CD4-positive, alpha-beta T cell treated with Interleukin-17A for 1 hour (primary cell): ENCODE results near the gene DNAH9.

Source experiments
- DNase-seq: peaks from one replicate; pipeline ENCODE4 v3.0.0-alpha.2; 2020

The DNAH9 gene

GRCh38 chr17:11772031-11772430 lies 173.8 kb downstream of the DNAH9 start:
- DNase-seq, result no peak

DNA sequence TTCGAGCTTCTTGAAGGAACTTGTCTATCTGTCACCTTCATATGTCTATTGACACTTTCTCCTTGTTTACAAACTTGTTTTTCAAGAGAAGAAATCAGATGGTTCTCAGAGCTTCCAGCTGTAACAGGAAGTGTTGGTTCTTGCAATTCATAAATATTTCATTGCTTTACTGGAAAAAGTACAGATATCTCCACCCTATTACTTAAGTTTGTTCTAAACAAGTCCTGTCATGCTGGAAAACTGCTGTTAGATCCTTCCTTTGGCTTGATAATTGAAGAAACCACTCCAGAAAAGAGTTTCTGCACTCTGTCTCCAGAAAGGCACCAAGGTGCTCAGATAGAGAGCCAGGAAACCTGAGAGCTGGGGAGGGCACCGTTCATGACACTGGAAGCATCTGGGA lies 181.6 kb downstream of the DNAH9 start:
- no peak for DNase-seq

- no peak for DNase-seq
Observed at GRCh38 chr17:11780621-11781020, 182.4 kb downstream of the DNAH9 start.

GRCh38 chr17:11786711-11787438 lies 188.6 kb downstream of the DNAH9 start:
- no peak for DNase-seq

DNA sequence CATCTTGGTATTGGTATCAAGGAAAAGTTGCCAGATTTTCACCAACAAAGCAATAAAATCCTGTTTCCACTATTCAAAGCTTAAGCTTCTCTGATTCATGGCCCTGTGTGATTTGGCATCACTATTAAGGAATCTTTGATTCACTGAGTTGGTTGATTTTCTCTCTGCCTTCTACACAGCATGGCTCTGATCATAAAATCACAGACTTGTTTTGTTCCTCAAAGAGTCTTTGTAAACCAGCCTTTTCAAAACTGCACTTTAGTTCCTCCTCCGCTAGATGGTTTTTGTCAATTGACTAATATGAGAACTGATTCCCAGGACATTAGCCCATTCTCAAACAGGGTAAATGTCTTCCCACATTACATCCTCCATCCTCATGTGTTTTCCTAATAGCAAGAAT lies 197.6 kb downstream of the DNAH9 start:
- no peak for DNase-seq

DNA sequence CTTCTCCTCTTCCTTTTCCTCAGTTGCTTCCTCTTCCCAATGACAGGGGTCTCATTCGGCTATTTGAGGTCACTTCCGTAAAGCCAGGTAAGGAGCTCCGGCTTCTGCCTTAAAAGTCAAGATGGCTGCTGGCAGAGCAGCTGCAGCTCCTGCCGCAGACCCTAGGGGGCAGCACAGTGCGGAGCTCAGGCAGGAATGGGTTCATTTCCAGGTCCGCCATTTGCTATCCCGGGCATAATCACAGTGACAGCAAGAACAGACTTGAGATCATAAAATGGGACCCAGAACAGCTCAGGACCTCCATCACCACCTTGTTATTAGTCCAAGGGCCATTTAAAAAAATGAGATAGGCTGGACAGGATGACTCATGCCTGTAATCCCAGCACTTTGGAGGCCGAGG lies 199.5 kb downstream of the DNAH9 start:
- DNase-seq, result no peak

DNA sequence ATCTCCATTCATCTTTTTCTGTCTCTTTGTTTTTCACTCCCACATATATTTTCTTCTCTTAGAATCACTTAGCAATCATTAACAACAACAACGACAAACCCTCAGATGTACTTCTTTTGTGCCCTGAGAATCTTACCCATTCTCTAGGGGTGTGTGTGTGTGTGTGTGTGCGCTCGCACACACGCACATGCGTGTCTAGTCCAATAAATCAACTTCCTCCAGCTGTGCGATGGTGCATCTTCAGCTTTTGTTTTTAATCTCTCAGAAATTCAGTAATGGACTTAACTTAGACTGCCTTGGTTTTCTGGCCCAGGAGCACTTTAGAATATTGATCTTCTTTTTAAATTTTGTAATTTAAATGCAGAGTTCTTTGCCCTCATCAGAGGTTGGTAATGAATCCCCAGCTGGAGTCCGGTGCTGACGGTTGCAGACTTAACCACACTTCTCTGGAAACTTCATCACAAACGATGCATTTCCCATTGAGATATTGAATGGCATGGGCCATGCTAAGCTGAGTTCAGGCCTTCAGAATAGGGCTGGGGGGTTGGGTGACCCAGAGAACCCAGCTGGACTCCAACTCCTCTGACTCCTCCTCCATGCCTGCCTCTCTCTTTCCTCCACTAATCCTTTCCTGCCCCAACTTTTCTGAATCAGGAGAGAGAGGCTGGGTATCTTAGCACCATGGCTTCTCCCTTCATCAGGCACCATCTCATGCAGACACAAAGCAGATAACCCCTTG lies 205.1 kb downstream of the DNAH9 start:
- DNase-seq, result no peak

DNA sequence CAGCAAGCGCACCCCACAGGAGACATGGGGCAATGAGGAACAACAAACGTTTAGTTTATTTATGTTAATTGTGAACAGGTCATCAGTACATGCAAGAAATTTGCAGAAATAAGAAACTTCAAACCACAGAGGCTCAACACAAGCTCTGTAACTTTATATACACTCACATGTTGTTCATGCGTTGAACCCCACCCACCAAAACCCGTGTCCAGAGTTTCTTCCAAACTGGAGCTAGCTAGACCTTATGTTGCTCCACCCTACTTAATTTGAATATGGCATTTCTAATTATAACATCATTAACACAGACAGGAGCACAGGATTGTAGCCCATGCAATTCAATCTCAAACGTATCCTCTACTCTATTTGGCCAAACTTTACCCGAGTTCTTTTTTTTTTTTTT lies 206.9 kb downstream of the DNAH9 start:
- no peak for DNase-seq

DNA sequence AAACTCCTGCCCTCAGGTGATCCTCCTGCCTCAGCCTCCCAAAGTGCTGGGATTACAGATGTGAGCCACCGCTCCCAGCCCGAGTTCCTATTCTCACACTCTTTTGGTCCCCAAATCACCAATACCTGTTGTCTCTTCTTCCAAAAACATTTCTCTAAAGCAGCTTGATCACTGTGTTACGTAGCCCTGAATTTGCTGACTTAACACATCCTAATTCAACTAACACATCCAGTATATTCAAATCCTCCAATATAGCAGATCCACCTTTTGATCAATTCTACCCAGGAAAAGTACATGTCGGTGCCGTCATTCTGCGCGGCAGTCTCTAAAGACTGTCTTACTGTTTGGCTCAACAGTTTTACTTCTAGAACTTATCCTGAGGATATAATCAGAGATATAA lies 207.7 kb downstream of the DNAH9 start:
- DNase-seq, result no peak

- no peak for DNase-seq
Observed at GRCh38 chr17:11807606-11808005, 209.3 kb downstream of the DNAH9 start.

DNA sequence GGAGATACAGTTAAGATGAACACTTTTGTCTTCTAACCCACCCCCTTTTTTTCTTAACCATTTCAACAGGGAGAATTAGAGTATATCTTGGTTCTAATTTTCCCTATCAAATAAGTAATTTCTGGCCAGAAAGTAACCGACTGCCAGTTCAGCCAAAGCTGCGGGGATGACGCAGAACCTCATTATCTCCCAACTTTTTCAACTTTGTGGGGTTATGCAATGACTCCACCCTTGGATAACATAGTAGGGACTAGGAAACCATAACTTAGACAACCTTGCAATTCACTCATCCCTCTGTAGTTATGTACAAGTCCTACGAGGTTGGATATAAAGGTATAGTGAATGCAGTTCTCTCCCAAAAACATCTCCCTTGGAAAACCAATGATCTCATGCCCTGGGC lies 215.0 kb downstream of the DNAH9 start:
- no peak for DNase-seq

DNA sequence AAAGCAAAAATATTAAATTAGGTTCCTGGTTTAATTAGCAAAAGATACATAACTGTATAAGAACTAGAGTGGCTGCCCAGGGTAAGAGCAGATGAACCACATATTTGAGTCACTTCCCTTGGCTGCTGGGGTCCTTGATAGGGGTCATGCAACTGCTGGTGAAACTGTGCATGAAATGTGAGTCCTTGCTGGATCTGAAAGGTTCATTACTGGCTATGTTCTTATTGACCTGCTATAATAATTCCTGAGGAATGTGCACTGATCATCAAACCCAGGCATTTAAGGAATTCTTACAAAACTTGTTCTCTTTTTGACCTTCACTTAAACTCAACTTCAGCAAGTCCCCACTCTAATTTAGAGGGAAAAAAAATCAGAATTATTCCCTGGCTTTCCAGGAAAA lies 215.6 kb downstream of the DNAH9 start:
- no peak for DNase-seq

DNA sequence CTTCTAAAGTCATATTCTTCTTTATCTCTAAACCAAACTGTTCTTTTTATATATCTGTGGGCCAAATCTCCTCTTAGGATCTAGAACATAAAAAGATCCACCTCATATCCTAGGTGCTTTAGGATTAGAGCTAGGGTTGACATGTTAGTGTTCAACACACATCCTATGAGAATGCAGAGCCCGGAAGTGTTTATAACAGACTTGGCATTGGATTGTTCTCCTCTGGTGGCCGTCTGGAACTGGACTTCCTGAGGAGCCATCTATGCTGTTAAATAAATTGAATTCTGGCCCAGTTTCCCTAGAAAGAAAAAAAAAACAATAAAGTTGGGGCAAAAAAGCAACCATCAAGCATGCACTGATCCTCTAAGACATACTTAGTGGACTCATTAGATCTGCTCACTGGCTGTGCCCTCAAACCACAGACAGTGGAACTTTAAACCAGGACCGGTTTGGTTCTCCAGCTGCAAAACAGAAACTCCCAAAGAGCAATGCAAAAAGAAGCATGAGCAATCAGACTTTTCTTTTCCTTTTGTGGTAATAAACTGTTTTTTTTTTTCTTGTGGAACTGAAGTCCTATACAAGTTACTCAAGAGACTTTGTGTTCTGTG lies 216.5 kb downstream of the DNAH9 start:
- DNase-seq, result no peak

- DNase-seq, result no peak
Observed at GRCh38 chr17:11816409-11816808, 218.1 kb downstream of the DNAH9 start.

DNA sequence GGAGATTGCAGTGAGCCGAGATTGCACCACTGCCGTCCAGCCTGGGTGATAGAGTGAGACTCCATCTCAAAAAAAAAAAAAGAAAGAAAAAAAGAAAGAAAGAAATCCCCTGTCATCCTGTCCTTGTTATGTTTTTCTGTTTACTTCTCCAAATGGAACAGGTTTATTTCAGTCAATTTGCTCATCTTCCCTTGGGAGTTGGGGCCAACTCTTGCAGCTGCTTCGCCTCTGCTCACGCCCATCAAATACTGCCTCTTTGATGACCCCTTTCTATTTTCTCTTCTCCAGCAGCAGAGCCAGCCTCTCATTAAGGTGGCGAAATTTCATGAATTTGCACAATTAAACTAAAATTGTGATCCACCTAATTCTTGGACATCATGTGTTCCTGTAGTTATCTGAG lies 225.6 kb downstream of the DNAH9 start:
- DNase-seq, result no peak

- no peak for DNase-seq
Observed at GRCh38 chr17:11825572-11826209, 227.4 kb downstream of the DNAH9 start.

DNA sequence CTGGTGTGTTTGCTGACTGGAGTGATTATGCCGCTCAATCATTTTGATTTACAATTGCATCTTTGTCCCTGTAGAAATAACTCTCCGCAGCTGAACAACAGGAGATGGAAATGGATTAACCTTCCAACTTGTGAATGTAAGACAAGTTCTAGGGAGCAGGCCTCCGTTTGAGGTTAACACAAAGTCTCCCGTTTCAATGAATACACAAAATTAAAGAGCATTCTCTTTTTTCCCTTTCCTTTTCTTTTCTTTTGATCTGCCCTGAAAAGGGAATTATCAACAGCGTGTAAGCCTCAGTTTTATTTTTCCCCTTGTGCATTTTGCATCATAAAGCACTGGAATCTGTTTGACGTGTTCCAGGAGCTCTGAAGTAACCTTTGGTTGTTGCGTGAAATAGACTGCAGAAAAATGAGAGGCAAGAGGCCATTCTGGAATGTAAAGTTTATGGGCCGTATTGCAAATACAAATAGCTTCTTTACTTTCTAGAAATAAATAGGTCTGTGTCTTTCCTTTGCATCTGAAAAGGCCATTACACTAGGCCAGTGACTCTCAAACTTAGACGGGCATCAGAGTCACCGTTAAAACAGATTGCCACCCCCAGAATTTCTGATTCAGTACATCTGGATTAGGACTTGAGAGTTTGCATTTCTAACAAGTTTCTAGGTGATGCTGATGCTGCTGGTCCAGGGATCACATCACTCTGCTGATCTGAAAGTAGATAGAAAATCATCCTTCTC lies 234.3 kb downstream of the DNAH9 start:
- DNase-seq, result no peak

DNA sequence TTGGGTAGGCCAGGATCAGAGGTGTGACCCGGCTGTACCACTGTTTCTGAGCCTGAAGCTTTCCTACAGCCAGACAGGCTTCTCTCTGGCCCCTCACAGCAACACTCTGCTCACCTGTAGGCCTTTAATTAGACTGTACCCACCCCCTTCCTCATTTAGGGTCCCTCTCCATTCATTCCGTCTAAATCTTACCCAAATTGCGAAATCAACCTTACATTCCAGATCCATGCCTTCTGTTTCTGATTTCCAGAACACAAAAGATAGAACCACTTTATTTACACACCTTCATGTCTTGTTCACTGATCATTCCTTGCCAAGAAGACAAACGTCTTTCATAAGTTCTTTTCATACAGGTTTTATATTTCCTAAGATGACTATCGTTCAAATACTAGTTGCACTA lies 238.2 kb downstream of the DNAH9 start:
- no peak for DNase-seq

- DNase-seq, result no peak
Observed at GRCh38 chr17:11840052-11840451, 241.8 kb downstream of the DNAH9 start.

- DNase-seq, result no peak
Observed at GRCh38 chr17:11840831-11841230, 242.6 kb downstream of the DNAH9 start.

GRCh38 chr17:11848330-11848729 lies 250.1 kb downstream of the DNAH9 start:
- no peak for DNase-seq

DNA sequence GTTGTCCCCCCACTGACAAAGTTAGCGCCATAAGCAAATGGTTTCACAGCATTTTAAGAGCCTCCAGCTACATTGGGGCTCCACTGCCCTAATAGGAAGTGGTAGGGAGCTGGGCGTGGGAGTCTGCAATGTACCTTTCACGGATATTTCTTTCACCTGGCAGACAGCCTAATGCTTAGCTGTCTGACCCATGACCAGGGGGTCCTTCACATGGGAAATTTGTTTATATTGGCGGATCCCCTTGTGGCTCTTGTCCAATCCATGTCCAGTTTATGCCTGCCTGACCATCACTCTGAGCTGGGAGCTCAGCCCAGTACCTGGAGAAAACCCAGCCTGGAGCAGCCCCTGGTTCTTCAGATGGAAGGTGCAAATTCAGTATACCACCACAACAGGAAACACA lies 254.0 kb downstream of the DNAH9 start:
- no peak for DNase-seq

DNA sequence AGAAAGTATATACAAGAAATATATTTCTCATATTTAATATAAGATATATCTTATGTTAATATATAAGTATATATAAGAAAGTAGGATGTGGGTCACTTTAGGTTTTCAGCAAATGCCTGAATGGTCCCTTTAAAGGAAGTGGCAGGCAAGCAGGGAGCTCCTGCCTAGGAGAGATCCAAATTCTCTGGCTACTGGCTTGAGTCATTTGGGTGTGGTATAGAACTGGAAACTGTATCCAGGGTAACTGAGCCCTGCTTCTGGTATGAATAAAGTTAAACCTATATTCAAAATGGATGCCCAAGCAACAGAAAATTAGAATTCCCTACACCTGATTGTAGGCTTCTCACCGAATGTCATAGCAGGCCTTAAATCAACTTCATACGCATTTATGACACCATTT lies 254.6 kb downstream of the DNAH9 start:
- no peak for DNase-seq
